GM18868 (cell line): Measurements from ENCODE around the gene LTB4R2.

Source experiments
- ATAC-seq: cut with Tn5 transposase; IDR thresholded peaks from one replicate; pipeline ENCODE4 v1.9.1; 2021; ENCODE audit warnings: mild to moderate bottlenecking, moderate library complexity; ENCODE audit not compliant: unreplicated experiment

The LTB4R2 gene

DNA sequence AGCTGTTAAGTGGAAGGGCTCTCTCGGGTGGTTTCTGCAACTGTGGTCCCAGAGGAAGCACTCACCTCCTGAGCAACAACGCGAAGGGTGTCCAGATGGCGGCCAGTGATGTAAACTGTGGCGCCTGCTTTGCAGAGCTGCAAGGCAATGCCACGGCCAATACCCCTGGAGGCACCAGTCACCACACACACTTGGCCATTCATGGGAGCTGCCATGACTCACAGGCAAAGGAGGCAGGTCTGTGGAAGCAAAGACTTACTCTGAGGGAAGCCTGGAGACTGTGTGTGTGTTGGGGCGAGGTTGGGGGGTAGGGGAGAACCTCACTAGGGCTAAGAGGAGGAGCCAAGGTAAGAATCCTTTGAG, 11.1 kb upstream of the LTB4R2 start:
- ATAC-seq: peak; percentile 3

DNA sequence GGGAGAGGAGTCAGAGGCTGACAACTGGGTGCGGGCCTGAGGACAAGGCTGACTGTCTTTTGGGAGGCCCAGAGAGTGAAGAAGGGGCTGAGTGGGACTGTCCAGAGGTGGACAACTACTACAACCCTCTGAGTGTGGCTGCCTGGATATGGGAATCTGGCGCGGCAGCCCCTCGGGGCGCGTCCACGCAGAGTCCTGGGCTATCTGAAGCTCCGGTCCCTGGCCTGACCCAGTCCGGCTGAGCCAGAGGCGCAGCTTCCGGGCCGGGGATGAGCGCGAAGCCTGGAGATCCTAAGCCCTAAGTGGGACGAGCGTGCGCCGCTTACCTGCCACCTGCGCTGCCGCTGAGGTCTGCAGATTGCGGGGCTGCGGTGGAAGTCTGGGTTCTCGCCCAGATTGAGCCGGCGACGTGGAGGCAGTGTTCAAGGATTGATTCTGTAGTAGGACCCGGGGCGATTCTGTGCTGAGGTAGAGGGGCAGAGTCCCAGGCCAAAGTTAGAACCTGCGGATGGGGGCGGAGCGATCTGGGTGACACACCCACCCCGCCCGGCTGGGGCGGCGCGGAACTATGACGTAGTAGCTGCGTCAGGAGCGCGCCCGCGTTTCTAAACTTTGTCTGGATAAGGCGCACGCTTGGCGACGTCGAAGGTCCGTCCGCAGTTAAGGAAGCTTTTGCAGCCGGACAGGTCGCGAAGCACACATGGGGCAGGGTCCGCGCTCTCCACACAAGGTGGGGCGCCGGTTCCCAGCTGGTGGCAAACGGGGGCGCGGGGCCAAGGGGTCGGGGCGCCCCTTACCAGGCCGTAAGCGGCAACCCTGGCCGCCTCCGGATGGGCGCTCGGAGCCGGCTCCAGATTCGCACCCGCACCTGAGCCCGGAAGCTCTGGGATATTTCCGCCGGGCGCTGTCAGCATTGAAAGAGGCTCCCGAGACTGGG, 10.4 kb upstream of the LTB4R2 start, which contains the start of the genes DHRS1 and NOP9:
DHRS1 (minus strand) TSS at position 526 of the 937 bp plus-strand sequence. CDS start 674 bp downstream, outside the sequence.
NOP9 (plus strand) TSS at position 596 of the 937 bp plus-strand sequence; CDS start at position 701, 105 bp downstream.
- ATAC-seq: peak; percentile 63

DNA sequence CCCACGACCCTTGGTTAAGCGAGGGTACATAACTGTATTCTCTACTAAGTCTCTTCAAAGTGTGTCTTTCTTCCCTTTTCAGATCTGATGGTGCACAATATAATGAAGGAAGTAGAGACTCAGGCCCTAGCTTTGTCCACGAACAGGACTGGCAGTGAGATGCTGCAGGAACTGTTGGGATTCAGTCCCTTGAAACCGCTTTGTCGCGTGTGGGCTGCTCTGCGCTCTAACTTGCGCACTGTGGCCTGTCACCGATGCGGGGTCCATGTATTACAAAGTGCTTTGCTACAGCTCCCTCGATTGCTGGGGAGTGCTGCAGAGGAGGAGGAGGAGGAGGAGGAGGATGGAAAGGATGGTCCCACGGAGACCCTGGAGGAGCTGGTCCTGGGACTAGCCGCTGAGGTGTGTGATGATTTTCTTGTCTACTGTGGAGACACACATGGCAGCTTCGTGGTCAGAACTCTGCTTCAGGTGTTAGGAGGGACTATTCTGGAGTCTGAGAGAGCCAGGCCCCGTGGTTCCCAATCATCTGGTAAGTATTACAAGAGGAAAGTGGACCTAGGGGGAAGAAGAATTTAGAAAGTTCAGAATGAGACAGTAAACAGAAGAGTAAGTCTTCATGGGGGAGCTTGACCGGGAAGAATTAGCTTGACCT, 9.5 kb upstream of the LTB4R2 start:
- ATAC-seq: no peak

DNA sequence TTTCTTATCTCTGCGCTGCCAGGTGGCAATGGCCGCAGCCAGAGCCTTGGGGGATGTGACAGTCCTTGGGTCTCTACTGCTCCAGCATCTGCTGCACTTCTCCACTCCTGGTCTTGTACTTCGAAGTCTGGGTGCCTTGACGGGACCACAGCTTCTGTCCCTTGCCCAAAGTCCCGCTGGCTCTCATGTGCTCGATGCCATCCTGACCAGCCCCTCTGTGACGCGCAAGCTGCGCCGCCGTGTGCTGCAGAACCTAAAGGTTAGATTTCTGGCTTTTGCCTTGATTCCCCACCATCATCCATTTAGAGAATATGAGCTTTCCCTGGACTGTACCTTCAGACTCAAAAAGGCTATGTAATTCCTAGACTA, 5.9 kb upstream of the LTB4R2 start:
- ATAC-seq: no peak

DNA sequence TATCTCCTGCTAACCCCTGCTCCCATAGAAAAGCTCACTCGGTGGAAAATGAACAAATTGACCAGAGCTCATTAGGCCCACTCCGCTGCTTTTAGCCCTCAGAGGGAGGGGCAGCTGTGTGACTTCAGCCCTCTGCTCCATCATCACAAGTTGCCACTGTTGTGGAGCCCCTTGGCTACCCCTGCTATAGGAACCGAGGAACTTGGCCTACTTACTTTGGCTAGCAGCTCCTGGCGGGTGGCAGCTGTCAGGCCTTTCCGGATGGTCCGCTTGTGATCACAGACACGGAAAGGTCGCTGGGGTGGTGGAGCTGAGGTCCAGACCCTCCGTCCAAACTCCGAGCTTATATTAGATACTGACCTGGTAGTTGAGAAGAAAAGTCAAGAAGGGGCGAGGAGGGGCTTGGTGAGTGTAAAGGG, 2.8 kb upstream of the LTB4R2 start:
- no peak for ATAC-seq

DNA sequence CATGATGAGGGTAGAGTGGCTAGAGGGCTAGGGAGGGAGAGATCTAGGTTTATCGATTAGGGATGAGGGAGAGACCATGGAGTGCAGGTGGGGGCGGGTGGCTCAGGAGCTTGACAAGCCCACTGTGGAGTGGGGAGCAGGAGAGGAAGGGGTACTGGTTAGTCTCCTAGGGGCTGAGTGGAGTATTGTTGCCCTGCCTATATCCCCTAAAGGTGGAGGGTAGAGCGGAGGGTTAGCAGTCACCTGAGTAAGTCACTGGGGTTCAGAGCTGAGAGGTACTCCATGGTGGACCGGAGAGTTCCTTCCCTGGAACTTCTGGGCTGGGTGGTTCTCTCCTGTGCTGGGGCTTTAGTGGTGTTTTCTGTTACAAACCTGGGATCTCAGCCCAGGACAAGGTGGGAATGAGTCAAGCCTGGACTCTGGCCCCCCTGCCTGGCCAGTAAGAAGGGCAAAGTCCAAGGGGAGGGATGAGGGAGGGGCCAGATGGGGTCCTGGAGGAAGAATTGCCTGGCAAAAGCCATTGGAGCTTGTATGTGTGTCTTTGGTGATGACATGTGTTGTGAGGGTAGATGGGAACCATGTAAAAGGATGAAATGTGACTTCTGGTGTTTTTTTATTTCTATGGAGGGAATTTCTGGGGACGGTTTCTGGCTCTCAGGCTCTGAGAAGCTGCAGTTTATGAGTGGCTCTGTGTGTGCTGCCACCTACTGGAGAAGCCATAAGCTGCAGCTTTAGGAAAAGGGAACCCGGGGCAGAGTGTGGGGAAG, 2.2 kb upstream of the LTB4R2 start, which contains the start of gene CIDEB:
CIDEB (minus strand) TSS at position 403 of the 767 bp plus-strand sequence; CDS start at position 284, 119 bp downstream.
- no peak for ATAC-seq

DNA sequence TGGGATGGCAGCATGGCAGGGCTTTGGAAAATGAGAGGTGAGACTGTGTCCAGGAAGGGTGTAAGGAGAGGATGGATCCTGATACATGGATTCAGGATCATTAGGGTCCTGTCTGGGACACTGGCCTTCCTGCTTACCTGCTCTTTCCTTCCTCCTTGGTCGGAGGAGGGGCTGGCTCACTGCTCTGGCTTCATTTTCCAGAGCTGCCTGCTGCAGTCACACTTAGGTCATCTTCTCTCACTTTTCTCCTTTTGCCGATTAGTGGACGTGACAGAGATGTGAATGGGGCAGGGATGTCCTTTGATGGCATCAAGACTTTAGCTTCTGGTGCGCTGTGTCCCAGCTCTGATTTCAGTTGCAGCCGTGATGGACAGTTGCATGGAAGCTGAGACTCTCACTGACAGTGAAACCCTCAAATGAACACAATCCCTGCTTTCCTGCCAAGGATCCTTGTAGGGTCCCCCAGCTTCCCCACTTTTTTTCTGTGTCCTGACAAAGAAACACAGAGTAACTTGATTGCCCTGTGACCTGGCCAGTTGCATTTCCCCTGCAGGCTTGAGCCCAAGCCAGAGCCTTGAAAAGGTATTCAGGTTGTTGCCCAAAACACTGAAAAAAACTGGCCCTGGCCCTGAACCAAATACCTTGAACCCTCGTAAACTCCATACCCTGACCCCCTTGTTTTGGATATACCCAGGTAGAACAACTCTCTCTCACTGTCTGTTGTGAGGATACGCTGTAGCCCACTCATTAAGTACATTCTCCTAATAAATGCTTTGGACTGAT, 1.4 kb upstream of the LTB4R2 start:
- ATAC-seq: no peak

DNA sequence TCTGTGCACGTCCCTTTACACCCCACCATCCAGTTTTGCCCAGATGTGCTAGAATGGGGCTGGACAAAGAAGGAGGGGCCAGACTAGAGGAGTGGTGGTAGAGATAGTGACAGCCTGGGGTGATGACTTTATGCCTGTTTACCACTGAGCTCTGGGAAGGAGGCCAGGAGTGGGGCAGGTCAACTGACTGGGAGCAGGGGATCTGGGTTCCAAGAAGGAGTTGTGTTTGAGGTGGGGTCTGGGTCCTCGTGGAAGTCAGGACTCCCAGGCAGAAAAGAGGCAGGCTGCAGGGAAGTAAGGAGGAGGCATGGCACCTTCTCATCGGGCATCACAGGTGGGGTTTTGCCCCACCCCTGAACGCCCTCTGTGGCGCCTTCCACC, 315 bp downstream of the LTB4R2 start:
- ATAC-seq: no peak

DNA sequence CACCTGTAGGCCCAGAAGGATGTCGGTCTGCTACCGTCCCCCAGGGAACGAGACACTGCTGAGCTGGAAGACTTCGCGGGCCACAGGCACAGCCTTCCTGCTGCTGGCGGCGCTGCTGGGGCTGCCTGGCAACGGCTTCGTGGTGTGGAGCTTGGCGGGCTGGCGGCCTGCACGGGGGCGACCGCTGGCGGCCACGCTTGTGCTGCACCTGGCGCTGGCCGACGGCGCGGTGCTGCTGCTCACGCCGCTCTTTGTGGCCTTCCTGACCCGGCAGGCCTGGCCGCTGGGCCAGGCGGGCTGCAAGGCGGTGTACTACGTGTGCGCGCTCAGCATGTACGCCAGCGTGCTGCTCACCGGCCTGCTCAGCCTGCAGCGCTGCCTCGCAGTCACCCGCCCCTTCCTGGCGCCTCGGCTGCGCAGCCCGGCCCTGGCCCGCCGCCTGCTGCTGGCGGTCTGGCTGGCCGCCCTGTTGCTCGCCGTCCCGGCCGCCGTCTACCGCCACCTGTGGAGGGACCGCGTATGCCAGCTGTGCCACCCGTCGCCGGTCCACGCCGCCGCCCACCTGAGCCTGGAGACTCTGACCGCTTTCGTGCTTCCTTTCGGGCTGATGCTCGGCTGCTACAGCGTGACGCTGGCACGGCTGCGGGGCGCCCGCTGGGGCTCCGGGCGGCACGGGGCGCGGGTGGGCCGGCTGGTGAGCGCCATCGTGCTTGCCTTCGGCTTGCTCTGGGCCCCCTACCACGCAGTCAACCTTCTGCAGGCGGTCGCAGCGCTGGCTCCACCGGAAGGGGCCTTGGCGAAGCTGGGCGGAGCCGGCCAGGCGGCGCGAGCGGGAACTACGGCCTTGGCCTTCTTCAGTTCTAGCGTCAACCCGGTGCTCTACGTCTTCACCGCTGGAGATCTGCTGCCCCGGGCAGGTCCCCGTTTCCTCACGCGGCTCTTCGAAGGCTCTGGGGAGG, 985 bp downstream of the LTB4R2 start, which contains the start of gene LTB4R:
LTB4R (plus strand) TSS at position 857 of the 959 bp plus-strand sequence. CDS start 4,150 bp downstream, outside the sequence.
- peak; percentile 67 for ATAC-seq

DNA sequence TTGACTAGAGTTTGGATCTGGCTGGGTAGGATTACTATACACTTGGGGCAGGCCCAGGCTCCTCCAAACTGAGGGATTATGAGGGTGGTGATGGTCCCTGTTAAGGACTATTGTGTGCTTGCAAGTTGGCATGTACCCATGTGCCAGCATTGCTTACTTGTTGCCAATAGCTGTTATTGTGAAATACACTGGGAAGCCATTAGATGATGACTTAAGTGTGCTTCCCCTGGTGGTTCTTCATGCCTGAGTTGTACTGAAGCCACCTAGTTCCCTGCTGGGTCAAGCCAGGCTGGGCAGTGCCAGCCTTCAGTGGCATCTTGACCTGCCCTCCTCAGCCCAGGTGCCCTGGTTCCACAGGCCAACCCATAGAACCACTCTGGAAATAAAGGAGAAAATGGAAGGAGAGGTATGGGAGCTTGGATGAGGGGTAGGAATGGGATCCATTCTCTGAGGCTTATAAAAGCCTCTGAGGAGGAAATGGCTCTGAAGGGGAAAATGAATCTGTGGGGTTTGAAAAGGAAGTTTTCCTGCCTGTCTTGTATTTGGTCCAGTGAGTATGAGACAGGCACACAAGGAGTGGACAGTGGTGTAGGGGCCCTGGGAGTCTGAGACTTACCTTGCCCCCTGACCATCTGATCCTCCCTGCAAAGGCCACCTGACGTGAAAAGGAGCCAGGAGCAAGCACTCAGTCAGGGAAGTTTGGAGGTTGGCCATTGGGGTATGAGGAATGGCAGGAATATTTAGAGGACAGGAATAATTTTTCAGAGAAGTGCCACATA, 2.1 kb downstream of the LTB4R2 start:
- ATAC-seq: no peak

DNA sequence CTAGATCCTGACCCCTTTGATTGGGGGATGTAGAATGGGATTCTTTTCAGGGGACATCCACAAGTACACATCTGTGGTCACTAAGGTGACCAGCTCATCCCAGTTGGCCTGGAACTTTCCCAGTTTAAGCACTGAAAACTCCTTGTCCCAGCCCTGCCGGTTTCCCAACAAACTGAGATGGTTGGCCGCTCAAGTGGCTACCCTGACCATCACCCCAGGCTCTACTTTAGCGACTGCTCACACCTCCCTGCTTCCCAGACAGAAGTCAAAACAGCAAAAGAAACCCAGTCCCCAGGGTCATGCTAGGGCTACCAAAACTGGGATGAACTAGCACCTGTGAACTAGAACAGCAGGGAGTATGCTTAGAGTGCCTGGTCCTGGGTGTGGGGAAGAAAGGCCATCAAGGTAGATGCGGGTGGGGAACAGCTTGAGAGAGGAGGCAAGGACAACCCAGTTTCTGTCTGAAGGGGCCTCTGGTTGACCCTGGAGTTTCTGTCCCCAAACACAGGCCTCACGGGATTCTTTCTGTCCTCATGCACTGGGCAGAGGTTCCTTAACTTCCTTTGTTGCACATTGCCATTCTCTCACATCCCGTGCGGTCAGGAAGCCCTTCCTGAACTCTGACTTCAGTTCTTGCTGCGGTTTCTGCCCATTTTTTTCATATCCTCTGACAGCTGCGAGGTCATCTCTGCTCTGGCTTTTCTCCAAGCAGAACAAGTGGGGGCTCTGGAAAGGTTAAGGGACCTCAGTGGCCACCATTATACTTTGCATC, 3.0 kb downstream of the LTB4R2 start:
- no peak for ATAC-seq

DNA sequence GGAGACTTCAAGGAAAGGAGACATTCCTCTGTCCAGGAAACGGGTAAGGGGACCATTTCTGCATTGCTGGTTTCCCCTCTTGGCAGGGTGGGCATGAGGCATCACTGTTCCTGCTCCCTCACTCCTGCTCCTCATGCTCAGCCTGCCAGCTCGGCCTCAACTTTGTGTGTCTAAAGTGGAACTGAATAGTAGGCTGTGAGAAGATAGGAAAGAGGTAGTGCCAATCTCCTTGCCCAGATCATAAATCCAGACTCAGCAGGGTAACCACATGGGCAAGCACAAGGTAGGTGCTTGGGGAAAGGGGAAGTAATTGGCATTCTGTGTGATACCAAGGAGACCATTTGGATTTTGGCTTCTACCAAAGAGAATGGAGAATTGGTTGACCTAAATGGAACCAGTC, 4.0 kb downstream of the LTB4R2 start:
- no peak for ATAC-seq

DNA sequence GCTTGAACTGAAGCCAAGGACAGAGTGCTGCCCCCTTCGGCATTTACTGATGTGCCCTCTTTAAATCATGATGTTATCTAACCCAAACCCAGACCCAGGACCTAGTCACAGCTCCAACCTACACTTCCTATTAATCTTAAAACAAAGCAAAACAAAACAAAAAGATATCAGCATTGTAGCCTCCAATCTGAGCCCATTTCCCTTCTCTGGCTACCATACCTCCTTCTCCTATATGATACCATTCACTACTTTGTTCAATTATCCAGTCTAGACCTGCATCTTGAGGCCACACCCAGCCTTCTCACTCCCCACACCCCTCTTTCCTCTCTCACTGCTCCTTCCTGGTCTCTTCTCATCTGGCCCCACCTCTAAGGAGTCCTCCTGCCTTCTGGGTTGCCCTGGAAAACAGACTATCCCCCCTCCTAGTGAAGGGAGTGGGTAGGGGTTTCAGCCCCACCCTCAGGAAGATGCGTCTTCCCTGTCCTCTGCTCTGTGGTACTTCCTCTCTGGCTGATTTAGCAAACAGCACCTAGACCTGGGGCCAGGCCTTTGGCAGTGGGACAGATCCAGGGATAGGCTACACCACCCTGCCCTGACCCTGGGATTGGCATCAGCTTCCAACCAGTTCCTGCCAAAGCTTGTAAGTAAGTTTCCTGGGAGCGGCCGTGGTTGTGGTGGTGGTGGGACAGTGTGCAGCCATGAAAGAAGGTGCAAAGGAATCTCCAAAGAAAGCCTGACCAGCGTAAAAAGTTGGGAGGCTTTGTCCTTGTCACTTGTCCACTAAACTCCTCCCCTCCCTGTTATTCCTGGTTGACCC, 4.6 kb downstream of the LTB4R2 start:
- ATAC-seq: no peak

DNA sequence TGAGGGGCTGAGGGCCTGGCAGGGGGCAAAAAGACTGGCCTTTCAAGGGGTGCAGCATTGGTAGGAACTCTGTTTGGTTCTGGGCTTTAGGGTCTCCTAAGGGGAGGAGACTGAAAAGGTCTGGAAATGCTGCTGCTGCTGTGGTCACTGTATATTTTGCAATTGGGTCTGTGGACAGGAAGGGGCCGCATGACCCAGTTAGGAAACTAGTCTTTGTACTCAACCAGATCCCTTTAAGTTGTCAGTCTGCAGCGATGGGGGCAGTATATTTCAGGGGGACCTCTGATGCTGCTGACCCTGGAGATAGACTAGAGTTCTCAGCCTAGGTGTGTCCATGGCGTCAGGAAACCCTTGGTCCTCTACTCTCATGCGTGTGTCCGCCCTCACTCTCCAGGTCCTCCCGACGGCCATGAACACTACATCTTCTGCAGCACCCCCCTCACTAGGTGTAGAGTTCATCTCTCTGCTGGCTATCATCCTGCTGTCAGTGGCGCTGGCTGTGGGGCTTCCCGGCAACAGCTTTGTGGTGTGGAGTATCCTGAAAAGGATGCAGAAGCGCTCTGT, 5.4 kb downstream of the LTB4R2 start:
- ATAC-seq: no peak

DNA sequence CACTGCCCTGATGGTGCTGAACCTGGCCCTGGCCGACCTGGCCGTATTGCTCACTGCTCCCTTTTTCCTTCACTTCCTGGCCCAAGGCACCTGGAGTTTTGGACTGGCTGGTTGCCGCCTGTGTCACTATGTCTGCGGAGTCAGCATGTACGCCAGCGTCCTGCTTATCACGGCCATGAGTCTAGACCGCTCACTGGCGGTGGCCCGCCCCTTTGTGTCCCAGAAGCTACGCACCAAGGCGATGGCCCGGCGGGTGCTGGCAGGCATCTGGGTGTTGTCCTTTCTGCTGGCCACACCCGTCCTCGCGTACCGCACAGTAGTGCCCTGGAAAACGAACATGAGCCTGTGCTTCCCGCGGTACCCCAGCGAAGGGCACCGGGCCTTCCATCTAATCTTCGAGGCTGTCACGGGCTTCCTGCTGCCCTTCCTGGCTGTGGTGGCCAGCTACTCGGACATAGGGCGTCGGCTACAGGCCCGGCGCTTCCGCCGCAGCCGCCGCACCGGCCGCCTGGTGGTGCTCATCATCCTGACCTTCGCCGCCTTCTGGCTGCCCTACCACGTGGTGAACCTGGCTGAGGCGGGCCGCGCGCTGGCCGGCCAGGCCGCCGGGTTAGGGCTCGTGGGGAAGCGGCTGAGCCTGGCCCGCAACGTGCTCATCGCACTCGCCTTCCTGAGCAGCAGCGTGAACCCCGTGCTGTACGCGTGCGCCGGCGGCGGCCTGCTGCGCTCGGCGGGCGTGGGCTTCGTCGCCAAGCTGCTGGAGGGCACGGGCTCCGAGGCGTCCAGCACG, 6.1 kb downstream of the LTB4R2 start:
- no peak for ATAC-seq

DNA sequence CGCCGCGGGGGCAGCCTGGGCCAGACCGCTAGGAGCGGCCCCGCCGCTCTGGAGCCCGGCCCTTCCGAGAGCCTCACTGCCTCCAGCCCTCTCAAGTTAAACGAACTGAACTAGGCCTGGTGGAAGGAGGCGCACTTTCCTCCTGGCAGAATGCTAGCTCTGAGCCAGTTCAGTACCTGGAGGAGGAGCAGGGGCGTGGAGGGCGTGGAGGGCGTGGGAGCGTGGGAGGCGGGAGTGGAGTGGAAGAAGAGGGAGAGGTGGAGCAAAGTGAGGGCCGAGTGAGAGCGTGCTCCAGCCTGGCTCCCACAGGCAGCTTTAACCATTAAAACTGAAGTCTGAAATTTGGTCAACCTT, 6.6 kb downstream of the LTB4R2 start:
- ATAC-seq: no peak
